RWPE2 (cell line): ENCODE data around the gene TSPAN17.

Experiments
- ATAC-seq: fragments of 200-7000 bp; cut with Tn5 transposase; 3 replicates; pipeline ENCODE4 v1.9.1; 2021; ENCODE audit warnings: low read depth
- DNase-seq: peaks from one replicate; pipeline ENCODE4 v3.0.0-alpha.2; 2020; ENCODE audit warnings: low spot score
- H3K27ac ChIP-seq: fragments of 450-650 bp; 2 replicates; pipeline ENCODE4 v1.5.1; 2017; ENCODE audit warnings: mild to moderate bottlenecking; ENCODE audit not compliant: poor library complexity, severe bottlenecking
- H3K27me3 ChIP-seq: fragments of 250-450 bp; sonication (Bioruptor Pico); 2 replicates; pipeline ENCODE4 v1.5.1; 2021; ENCODE audit warnings: mild to moderate bottlenecking, moderate library complexity; ENCODE audit not compliant: insufficient read depth, poor library complexity, severe bottlenecking
- H3K36me3 ChIP-seq: fragments of 250-450 bp; sonication (Bioruptor Pico); 2 replicates; pipeline ENCODE4 v1.5.1; 2020; ENCODE audit warnings: low read depth, mild to moderate bottlenecking, moderate library complexity
- H3K4me1 ChIP-seq: fragments of 250-450 bp; sonication (Bioruptor Pico); 2 replicates; pipeline ENCODE4 v1.5.1; 2021; ENCODE audit warnings: mild to moderate bottlenecking, moderate library complexity; ENCODE audit not compliant: insufficient read depth, poor library complexity, severe bottlenecking
- H3K4me3 ChIP-seq: fragments of 250-450 bp; sonication (Bioruptor Pico); 2 replicates; pipeline ENCODE4 v1.5.1; 2021; ENCODE audit warnings: mild to moderate bottlenecking, moderate library complexity; ENCODE audit not compliant: severe bottlenecking
- H3K9me3 ChIP-seq: fragments of 250-450 bp; sonication (Bioruptor Pico); 2 replicates; pipeline ENCODE4 v1.5.1; 2021; ENCODE audit warnings: mild to moderate bottlenecking, moderate library complexity; ENCODE audit not compliant: severe bottlenecking
- TF ChIP-seq, protein P1 (sequence below): fragments of 450-650 bp; IDR thresholded peaks from one replicate; pipeline ENCODE4 v1.5.1; 2017; ENCODE audit warnings: mild to moderate bottlenecking, moderate library complexity; ENCODE audit not compliant: poor library complexity, severe bottlenecking

Gene TSPAN17

DNA sequence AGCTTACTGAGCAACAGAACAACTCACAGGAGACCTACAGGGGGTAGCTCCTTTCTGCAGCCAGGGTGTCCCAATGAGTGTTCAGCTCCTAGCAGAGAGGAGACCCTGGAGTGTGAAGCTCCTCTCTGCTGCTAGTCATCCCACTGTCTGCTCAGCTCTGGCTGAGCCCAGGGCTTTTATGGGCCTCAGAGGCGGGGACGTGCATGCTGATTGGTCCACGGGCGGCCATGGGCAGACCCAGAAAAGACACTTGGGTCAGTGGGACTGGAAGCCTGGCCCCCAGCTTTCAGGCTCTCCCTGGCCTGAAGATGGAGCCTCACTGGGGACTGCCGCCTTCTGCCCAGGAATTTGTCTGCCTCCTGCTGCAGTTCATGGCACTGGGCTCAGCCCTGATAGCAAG, 40.6 kb downstream of the TSPAN17 start:
- TF ChIP-seq, protein P1, sequence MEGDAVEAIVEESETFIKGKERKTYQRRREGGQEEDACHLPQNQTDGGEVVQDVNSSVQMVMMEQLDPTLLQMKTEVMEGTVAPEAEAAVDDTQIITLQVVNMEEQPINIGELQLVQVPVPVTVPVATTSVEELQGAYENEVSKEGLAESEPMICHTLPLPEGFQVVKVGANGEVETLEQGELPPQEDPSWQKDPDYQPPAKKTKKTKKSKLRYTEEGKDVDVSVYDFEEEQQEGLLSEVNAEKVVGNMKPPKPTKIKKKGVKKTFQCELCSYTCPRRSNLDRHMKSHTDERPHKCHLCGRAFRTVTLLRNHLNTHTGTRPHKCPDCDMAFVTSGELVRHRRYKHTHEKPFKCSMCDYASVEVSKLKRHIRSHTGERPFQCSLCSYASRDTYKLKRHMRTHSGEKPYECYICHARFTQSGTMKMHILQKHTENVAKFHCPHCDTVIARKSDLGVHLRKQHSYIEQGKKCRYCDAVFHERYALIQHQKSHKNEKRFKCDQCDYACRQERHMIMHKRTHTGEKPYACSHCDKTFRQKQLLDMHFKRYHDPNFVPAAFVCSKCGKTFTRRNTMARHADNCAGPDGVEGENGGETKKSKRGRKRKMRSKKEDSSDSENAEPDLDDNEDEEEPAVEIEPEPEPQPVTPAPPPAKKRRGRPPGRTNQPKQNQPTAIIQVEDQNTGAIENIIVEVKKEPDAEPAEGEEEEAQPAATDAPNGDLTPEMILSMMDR: no peak
- no peak overlapping the region for H3K27ac ChIP-seq

DNA sequence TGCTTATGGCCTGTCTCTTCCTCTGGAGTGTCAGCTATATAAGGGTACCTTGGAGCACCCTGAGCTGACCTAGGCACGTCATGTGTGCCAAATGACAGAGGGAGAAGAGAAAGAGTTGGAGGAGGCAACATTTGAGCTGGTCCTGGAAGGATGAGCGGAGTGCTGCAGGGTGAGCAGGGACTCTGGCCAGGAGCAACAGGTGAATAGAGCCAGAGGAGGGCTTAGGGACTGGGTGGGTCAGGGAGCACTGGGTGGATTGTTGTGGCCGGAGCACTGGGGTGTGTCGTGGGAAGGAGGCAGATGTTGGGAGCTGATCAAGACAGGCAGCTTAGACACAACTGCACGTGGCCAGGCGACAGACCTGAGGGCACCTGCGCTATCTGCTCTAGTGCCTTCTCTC, 43.6 kb downstream of the TSPAN17 start:
- Histone ChIP-seq H3K4me1 (no peaks in the 10 kb centered on the region), H3K27me3 (peaks cover 50% of the 10 kb centered on the region), H3K36me3 (no peaks in the 10 kb centered on the region), H3K27ac (no peak overlapping the region), H3K4me3 (no peak overlapping the region), H3K9me3 (peaks cover 2% of the 10 kb centered on the region)
- DNase-seq (no peak), ATAC-seq (no peak)
- TF ChIP-seq, protein P1: no peak

More for the DNA sequence above, 40.6 kb downstream of the TSPAN17 start:
- DNase-seq (no peak), ATAC-seq (no peak)
- H3K36me3 ChIP-seq: no peaks in the 10 kb centered on the region
- no peaks in the 10 kb centered on the region for H3K4me1 ChIP-seq
- H3K27me3 ChIP-seq: peaks cover 47% of the 10 kb centered on the region
- peaks cover 2% of the 10 kb centered on the region for H3K9me3 ChIP-seq
- H3K4me3 ChIP-seq: no peak overlapping the region

DNA sequence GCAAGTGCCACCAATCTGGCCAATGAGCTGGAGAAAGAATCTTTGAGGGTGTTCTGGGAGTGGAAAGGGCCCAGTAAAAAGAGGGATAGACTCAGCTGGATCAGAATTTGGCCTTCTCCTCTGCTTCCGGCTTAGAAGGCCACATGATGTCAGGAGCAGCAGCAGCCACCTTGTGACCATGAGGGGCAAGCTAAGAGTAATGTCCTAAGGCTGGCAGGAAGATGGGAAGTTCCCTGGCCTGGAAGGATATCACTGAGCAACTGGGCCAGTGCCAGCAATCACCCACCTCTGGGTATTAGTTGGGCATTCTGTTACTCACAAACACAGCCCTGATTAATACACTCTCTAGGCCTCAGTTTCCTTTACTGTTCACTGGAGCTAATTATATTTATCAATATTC, 44.2 kb downstream of the TSPAN17 start:
- ATAC-seq: no peak

DNA sequence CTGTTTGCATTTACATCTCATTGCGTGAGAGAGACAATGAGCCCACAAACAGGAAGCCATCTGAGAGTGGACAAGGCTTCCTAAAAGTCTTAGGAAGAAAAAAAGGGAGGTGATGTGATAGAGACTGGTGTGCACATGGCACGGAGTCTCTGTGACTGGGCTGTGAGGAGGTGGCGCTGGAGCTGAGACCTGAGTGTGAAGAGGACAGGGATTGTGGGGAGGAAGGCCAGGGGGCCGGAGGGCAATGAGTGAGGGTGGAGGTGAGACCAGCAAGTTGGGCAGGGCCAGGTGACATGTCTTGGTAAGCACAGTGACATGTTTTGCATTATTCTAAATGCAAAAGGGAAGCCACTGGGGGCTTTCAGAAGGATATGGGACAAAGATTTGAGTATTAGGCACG, 45.0 kb downstream of the TSPAN17 start:
- Histone ChIP-seq H3K36me3 (no peaks in the 10 kb centered on the region), H3K27ac (no peak overlapping the region), H3K4me3 (no peak overlapping the region), H3K27me3 (peaks cover 52% of the 10 kb centered on the region), H3K9me3 (no peaks in the 10 kb centered on the region), H3K4me1 (no peaks in the 10 kb centered on the region)
- ATAC-seq (no peak), DNase-seq (no peak)
- TF ChIP-seq, protein P1: no peak

More for the DNA sequence above, 44.2 kb downstream of the TSPAN17 start:
- no peaks in the 10 kb centered on the region for H3K4me1 ChIP-seq
- H3K27ac ChIP-seq: no peak overlapping the region
- DNase-seq: no peak
- no peaks in the 10 kb centered on the region for H3K9me3 ChIP-seq
- H3K36me3 ChIP-seq: no peaks in the 10 kb centered on the region
- H3K27me3 ChIP-seq: peaks cover 50% of the 10 kb centered on the region
- TF ChIP-seq, protein P1: no peak
- no peak overlapping the region for H3K4me3 ChIP-seq

DNA sequence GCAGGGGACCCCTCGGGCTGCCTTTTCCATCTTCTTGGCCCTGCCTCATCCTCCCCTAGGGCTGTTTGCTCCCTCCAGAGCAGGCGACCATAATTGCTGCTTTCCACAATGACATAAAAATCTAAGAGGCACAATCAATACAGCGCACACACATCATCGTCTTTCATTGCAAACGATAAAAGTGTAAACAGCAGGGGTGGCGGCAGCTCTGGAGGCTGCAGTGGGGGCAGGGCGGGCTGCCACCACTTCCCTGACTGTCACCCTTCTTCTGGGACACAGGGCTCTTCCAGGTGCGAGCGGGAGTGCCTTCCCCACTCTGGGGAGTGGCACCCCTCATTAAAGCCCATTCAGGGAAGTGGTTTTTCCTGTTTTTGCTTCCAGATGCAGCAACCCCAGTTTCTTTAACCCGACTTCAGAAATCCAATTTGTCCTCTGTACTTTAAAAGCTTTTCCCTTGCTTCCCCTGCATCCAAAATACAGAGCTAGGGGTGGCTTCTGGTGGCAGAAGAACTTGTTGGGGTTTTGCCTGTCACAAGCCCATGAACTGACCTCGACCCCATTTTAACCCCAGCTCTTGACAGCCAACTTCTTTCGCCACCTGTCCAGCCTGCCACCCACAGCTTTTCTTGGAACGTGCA, 45.7 kb downstream of the TSPAN17 start:
- Histone ChIP-seq H3K9me3 (no peaks in the 10 kb centered on the region), H3K36me3 (no peaks in the 10 kb centered on the region), H3K27me3 (peaks cover 52% of the 10 kb centered on the region), H3K4me3 (no peak overlapping the region), H3K27ac (no peak overlapping the region), H3K4me1 (no peaks in the 10 kb centered on the region)
- TF ChIP-seq, protein P1: no peak
- no peak for DNase-seq
- ATAC-seq: no peak
